Adipocyte (in vitro differentiated cells): Measurements from ENCODE around the gene SDF2L1.
A peak's percentile ranks its signal among the peaks of the same experiment; 100 is the strongest.
"Not testable (repeated sequence)": the region's sequence is repeated elsewhere in the genome, so short reads cannot be mapped to it uniquely, and the experiment has no call there.

Source experiments
- DNase-seq: peaks from one replicate; pipeline ENCODE4 v3.0.0-alpha.2; 2015; ENCODE audit warnings: low read depth
- H3K27me3 ChIP-seq: replicated peaks from 2 replicates; pipeline ENCODE4 v1.7.0; 2013; ENCODE audit warnings: mild to moderate bottlenecking, low read length, moderate library complexity; ENCODE audit not compliant: control insufficient read depth, insufficient read depth
- H3K36me3 ChIP-seq: 2 replicates; pipeline ENCODE4 v1.7.0; 2013; ENCODE audit warnings: low read length, mild to moderate bottlenecking, moderate library complexity; ENCODE audit not compliant: control insufficient read depth, insufficient read depth, severe bottlenecking
- H3K4me1 ChIP-seq: 2 replicates; pipeline ENCODE4 v1.7.0; 2013; ENCODE audit warnings: mild to moderate bottlenecking, low read length, moderate library complexity; ENCODE audit not compliant: control insufficient read depth, insufficient read depth
- H3K4me3 ChIP-seq: 2 replicates; pipeline ENCODE4 v1.7.0; 2013; ENCODE audit warnings: mild to moderate bottlenecking, low read length, moderate library complexity
- H3K9ac ChIP-seq: 2 replicates; pipeline ENCODE4 v1.7.0; 2013; ENCODE audit warnings: mild to moderate bottlenecking, low read length, moderate library complexity
- H3K9me3 ChIP-seq: 2 replicates; pipeline ENCODE4 v1.7.0; 2013; ENCODE audit warnings: mild to moderate bottlenecking, low read length, moderate library complexity; ENCODE audit not compliant: control insufficient read depth

SDF2L1 gene

GRCh38 chr22:21641789-21642583 lies at the start of gene SDF2L1:
Gene SDF2L1, plus strand, starts transcription at chr22:21642302. Its CDS starts 35 bp downstream, at chr22:21642337.
- Histone ChIP-seq H3K4me3 (peak within 1 kb of the TSS; percentile 87), H3K36me3 (no peaks in the 10 kb centered on the region)
- DNase-seq = peak; percentile 100

GRCh38 chr22:21592422-21592821 lies 49.7 kb upstream of the SDF2L1 start:
- H3K4me3 ChIP-seq = no peak overlapping the region
- DNase-seq = no peak
- peaks cover 45% of the 10 kb centered on the region for H3K4me1 ChIP-seq
- H3K36me3 ChIP-seq = peaks cover 43% of the 10 kb centered on the region
- no peaks in the 10 kb centered on the region for H3K9me3 ChIP-seq
- H3K27me3 ChIP-seq = no peaks in the 10 kb centered on the region
- no peak overlapping the region for H3K9ac ChIP-seq

More at GRCh38 chr22:21641789-21642583, at the start of gene SDF2L1:
- Histone ChIP-seq H3K4me1 (peaks cover 9% of the 10 kb centered on the region), H3K9me3 (no peaks in the 10 kb centered on the region), H3K27me3 (no peaks in the 10 kb centered on the region), H3K9ac (peak within 1 kb of the TSS; percentile 80)

- Histone ChIP-seq H3K9ac (no peak overlapping the region), H3K4me1 (peaks cover 36% of the 10 kb centered on the region), H3K36me3 (peaks cover 44% of the 10 kb centered on the region), H3K9me3 (no peaks in the 10 kb centered on the region), H3K27me3 (no peaks in the 10 kb centered on the region), H3K4me3 (no peak overlapping the region)
- no peak for DNase-seq
These were observed 48.5 kb upstream of the SDF2L1 start for GRCh38 chr22:21593406-21594232.

GRCh38 chr22:21594865-21595452 lies 47.1 kb upstream of the SDF2L1 start:
- peaks cover 44% of the 10 kb centered on the region for H3K36me3 ChIP-seq
- H3K27me3 ChIP-seq = no peaks in the 10 kb centered on the region
- H3K9ac ChIP-seq = no peak overlapping the region
- H3K9me3 ChIP-seq = no peaks in the 10 kb centered on the region
- DNase-seq = peak; percentile 27
- H3K4me1 ChIP-seq = peaks cover 31% of the 10 kb centered on the region
- H3K4me3 ChIP-seq = no peak overlapping the region

GRCh38 chr22:21596356-21597135 lies 45.6 kb upstream of the SDF2L1 start:
- H3K4me1 ChIP-seq = peaks cover 18% of the 10 kb centered on the region
- DNase-seq, H3K9me3 ChIP-seq, H3K4me3 ChIP-seq, H3K27me3 ChIP-seq, H3K9ac ChIP-seq: not testable (repeated sequence)
- H3K36me3 ChIP-seq = peaks cover 44% of the 10 kb centered on the region

- Histone ChIP-seq H3K4me3 (no peak overlapping the region), H3K9ac (no peak overlapping the region), H3K27me3 (no peaks in the 10 kb centered on the region), H3K36me3 (peaks cover 38% of the 10 kb centered on the region), H3K9me3 (no peaks in the 10 kb centered on the region), H3K4me1 (peaks cover 14% of the 10 kb centered on the region)
- DNase-seq = no peak
These were observed 43.8 kb upstream of the SDF2L1 start for GRCh38 chr22:21598302-21598701.

GRCh38 chr22:21599053-21599893 lies 42.8 kb upstream of the SDF2L1 start:
- Histone ChIP-seq H3K4me1 (peaks cover 13% of the 10 kb centered on the region), H3K4me3 (no peak overlapping the region), H3K9ac (no peak overlapping the region), H3K36me3 (peaks cover 28% of the 10 kb centered on the region), H3K27me3 (no peaks in the 10 kb centered on the region), H3K9me3 (no peaks in the 10 kb centered on the region)
- no peak for DNase-seq

- H3K9me3 ChIP-seq = no peaks in the 10 kb centered on the region
- H3K4me1 ChIP-seq = no peaks in the 10 kb centered on the region
- no peaks in the 10 kb centered on the region for H3K36me3 ChIP-seq
- no peak for DNase-seq
- H3K4me3 ChIP-seq = no peak overlapping the region
- H3K9ac ChIP-seq = no peak overlapping the region
- no peaks in the 10 kb centered on the region for H3K27me3 ChIP-seq
These were observed 39.5 kb upstream of the SDF2L1 start for GRCh38 chr22:21602579-21602978.

GRCh38 chr22:21603973-21604372 lies 38.1 kb upstream of the SDF2L1 start:
- Histone ChIP-seq H3K4me1 (no peaks in the 10 kb centered on the region), H3K9me3 (no peaks in the 10 kb centered on the region), H3K27me3 (no peaks in the 10 kb centered on the region), H3K4me3 (no peak overlapping the region), H3K36me3 (no peaks in the 10 kb centered on the region), H3K9ac (no peak overlapping the region)
- no peak for DNase-seq

- Histone ChIP-seq H3K36me3 (peaks cover 7% of the 10 kb centered on the region), H3K9ac (no peak overlapping the region), H3K4me1 (no peaks in the 10 kb centered on the region), H3K4me3 (no peak overlapping the region), H3K9me3 (no peaks in the 10 kb centered on the region), H3K27me3 (no peaks in the 10 kb centered on the region)
- no peak for DNase-seq
These were observed 36.1 kb upstream of the SDF2L1 start for GRCh38 chr22:21605887-21606564.
